GM12878 (cell line): ENCODE results near the gene ELOF1. TPM values are rescaled to one million over a fixed set of nuclear protein-coding genes. Genes with fewer than 3 reads are reported as not detected.

ENCODE experiments used
- DPF2 ChIP-seq: fragments of 450-650 bp; IDR thresholded peaks from 2 replicates; pipeline ENCODE4 v1.6.1; 2017; ENCODE audit warnings: mild to moderate bottlenecking
- EED ChIP-seq: sonication (generic); IDR thresholded peaks from 2 replicates; pipeline ENCODE4 v1.6.1; 2016; ENCODE audit warnings: antibody characterized with exemption, low read depth
- GATAD2B ChIP-seq: fragments of 450-650 bp; conservative IDR thresholded peaks from 2 replicates; pipeline ENCODE4 v1.6.1; 2017; ENCODE audit warnings: low read depth, mild to moderate bottlenecking, moderate library complexity
- JUNB ChIP-seq: IDR thresholded peaks from 2 replicates; pipeline ENCODE4 v1.6.1; 2016; ENCODE audit warnings: antibody characterized with exemption, mild to moderate bottlenecking
- KAT2A ChIP-seq: conservative IDR thresholded peaks from 2 replicates; pipeline ENCODE4 v1.6.1; 2011; ENCODE audit warnings: low read depth, low read length; ENCODE audit not compliant: control insufficient read depth
- MTA2 ChIP-seq: fragments of 450-650 bp; IDR thresholded peaks from 2 replicates; pipeline ENCODE4 v1.6.1; 2016; ENCODE audit warnings: low read depth, mild to moderate bottlenecking, moderate library complexity
- NFXL1 ChIP-seq: fragments of 450-650 bp; IDR thresholded peaks from 2 replicates; pipeline ENCODE4 v1.6.1; 2017; ENCODE audit warnings: antibody characterized with exemption, mild to moderate bottlenecking, borderline replicate concordance
- NFYB ChIP-seq: IDR thresholded peaks from 2 replicates; pipeline ENCODE4 v1.6.1; 2011; ENCODE audit warnings: low read depth, mild to moderate bottlenecking, low read length, improper control_type of control experiment, moderate library complexity; ENCODE audit not compliant: insufficient read depth
- RCOR1 ChIP-seq: conservative IDR thresholded peaks from 2 replicates; pipeline ENCODE4 v1.6.1; 2012; ENCODE audit warnings: low read depth, low read length, improper control_type of control experiment
- SREBF2 ChIP-seq: IDR thresholded peaks from 2 replicates; pipeline ENCODE4 v1.6.1; 2012; ENCODE audit warnings: mild to moderate bottlenecking, low read length
- SRF ChIP-seq, 2 experiments: IDR thresholded peaks; 2 replicates each; pipeline ENCODE4 v1.6.1; 2011; ENCODE audit warnings: low read depth in 2 of 2, low read length in 2 of 2, mild to moderate bottlenecking in 1 of 2, moderate library complexity in 1 of 2
- STAT3 ChIP-seq: IDR thresholded peaks from 2 replicates; pipeline ENCODE4 v1.6.1; 2011; ENCODE audit warnings: low read depth, low read length, improper control_type of control experiment
- TARDBP ChIP-seq: IDR thresholded peaks from 2 replicates; pipeline ENCODE4 v1.6.1; 2016; ENCODE audit warnings: borderline replicate concordance
- TCF3 ChIP-seq: IDR thresholded peaks from 2 replicates; pipeline ENCODE4 v1.6.1; 2012; ENCODE audit warnings: low read depth, mild to moderate bottlenecking, low read length, borderline replicate concordance; ENCODE audit not compliant: insufficient read depth
- ZNF217 ChIP-seq: fragments of 450-650 bp; IDR thresholded peaks from 2 replicates; pipeline ENCODE4 v1.6.1; 2017; ENCODE audit warnings: antibody characterized with exemption, mild to moderate bottlenecking
- ZNF384 ChIP-seq: IDR thresholded peaks from 2 replicates; pipeline ENCODE4 v1.6.1; 2012; ENCODE audit warnings: low read depth, mild to moderate bottlenecking, low read length, improper control_type of control experiment, borderline replicate concordance
- ZSCAN29 ChIP-seq: fragments of 450-650 bp; IDR thresholded peaks from 2 replicates; pipeline ENCODE4 v1.6.1; 2017; ENCODE audit warnings: mild to moderate bottlenecking, moderate library complexity
- ZZZ3 ChIP-seq: IDR thresholded peaks from 2 replicates; pipeline ENCODE4 v1.6.1; 2011; ENCODE audit warnings: low read depth; ENCODE audit not compliant: control insufficient read depth, insufficient read length
- polyA plus RNA-seq, 11 experiments: library from polyadenylated mRNA; depleted of rRNA in 4 of 11; unstranded in 6 of 11; stranded (reverse) in 5 of 11; fragments of >200 nt; fragmentation: Nextera tagmentation in 4 of 11; fragmentation: Illumina TruSeq in 1 of 11; extraction: Ambion mirVana in 4 of 11; extraction: Trizol in 1 of 11; gene quantifications; 1 replicate in 1 of 11; 2 replicates in 10 of 11; pipeline versions ENCODE4 v1.2.1 to v1.2.3, GENCODE V29; 2011 to 2016; ENCODE audit warnings: inconsistent platforms in 2 of 11, missing spikeins in 2 of 11, low read depth in 1 of 11
- total RNA-seq, 4 experiments: library from RNA; depleted of rRNA in 3 of 4; stranded (reverse); fragments of >200 nt in 3 of 4; fragmentation: Illumina TruSeq in 1 of 4; extraction: Trizol in 1 of 4; gene quantifications; 2 replicates each; pipeline versions ENCODE4 v1.2.1 to v1.2.3, GENCODE V29; 2013 to 2021
- TF ChIP-seq, protein P1 (sequence below): fragments of 450-650 bp; IDR thresholded peaks from 2 replicates; pipeline ENCODE4 v1.6.1; 2016; ENCODE audit warnings: mild to moderate bottlenecking
- TF ChIP-seq, protein P2 (sequence below): IDR thresholded peaks from 2 replicates; pipeline ENCODE4 v1.6.1; 2012; ENCODE audit warnings: low read length, inconsistent platforms
- TF ChIP-seq, protein P3 (sequence below): fragments of 450-650 bp; IDR thresholded peaks from 2 replicates; pipeline ENCODE4 v1.6.1; 2014; ENCODE audit warnings: mild to moderate bottlenecking
- TF ChIP-seq, protein P4 (sequence below): IDR thresholded peaks from 2 replicates; pipeline ENCODE4 v1.6.1; 2011; ENCODE audit warnings: mild to moderate bottlenecking, low read depth, low read length, moderate library complexity; ENCODE audit not compliant: insufficient replicate concordance
- TF ChIP-seq, protein P5 (sequence below), 3 experiments: IDR thresholded peaks in 2 of 3; conservative IDR thresholded peaks in 1 of 3; 2 replicates each; pipeline ENCODE4 v1.5.1; 2011; ENCODE audit warnings: low read depth in 3 of 3, low read length in 3 of 3, mild to moderate bottlenecking in 3 of 3, control low read depth in 2 of 3, moderate library complexity in 2 of 3, inconsistent platforms in 1 of 3, mixed read lengths in 1 of 3; ENCODE audit not compliant: control insufficient read depth in 2 of 3, insufficient read depth in 1 of 3; ENCODE audit errors: extremely low read depth in 1 of 3

ELOF1 gene
- total and polyA plus RNA-seq, 10 of the 15 experiments (the other 5 are each of a cell fraction or from before 2014, with no cell fraction given), result 11.7 to 124 (median 92.9) TPM

DNA sequence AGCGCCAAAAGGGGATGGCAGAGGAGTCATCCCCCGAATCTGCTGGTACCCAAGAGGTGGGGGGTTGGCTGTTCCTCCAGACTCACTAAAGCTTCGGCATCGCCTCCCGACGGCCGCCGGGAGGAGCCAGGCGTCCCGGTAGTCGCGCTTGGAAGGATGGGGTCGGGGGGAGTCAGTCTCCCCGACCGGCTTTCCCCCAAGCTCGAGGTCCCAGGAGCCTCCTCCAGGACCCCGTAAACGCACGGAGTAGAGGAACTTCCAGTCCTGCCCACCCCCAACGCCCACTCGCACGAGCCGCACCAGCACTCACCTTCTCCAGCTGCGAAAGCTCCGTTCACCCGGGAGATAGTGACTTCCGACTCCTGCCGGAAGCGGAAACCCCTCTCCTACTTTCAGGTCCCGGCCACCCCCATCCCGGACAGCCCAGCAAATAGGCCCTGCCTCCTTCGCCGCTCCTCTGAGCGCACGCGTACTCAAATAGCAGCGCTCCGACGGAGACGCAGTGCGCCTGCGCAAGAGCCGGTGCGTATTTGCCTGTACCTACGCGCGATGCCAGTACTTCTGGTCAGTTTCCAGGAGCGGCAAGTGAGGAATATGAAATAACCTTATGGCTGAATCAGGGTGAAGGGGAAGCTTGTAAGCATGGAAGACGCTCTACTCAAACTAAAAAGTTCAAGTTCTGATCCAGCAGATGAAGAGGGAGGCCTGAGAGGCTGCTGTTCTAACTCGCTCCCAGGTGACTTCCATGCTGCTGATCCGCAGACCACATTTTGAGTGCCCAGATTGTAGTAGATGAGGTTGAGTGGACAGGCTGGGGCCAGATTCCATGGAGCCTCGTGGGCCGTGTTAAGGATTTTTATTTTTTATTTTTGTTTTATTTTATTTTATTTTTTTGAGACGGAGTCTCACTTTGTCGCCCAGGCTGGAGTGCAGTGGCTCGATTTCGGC lies at the start of gene ELOF1 (continued):
- TF ChIP-seq STAT3 (no peak), ZNF217 (no peak), TCF3 (0 out of 2 replicates have a peak, but pooled peaks have one; percentile 56), TARDBP (no peak), RCOR1 (no peak), NFXL1 (no peak), GATAD2B (peak; percentile 71), ZSCAN29 (no peak), SREBF2 (peak; percentile 58; the same call in 1 of the 2 replicates), KAT2A (no peak), EED (0 out of 2 replicates have a peak, but pooled peaks have one; percentile 28), ZZZ3 (no peak), SRF (IDR thresholded peaks at IDR 0.05; ENCODE audit: low read depth in 2 of 2, low read length in 2 of 2) (0 out of 4 replicates have a peak, but pooled peaks of 1 of the 2 experiments have one; percentile 5), MTA2 (no peak), JUNB (no peak), DPF2 (peak; percentile 43; the same call in 1 of the 2 replicates), ZNF384 (no peak), NFYB (no peak)
- TF ChIP-seq, protein P1, sequence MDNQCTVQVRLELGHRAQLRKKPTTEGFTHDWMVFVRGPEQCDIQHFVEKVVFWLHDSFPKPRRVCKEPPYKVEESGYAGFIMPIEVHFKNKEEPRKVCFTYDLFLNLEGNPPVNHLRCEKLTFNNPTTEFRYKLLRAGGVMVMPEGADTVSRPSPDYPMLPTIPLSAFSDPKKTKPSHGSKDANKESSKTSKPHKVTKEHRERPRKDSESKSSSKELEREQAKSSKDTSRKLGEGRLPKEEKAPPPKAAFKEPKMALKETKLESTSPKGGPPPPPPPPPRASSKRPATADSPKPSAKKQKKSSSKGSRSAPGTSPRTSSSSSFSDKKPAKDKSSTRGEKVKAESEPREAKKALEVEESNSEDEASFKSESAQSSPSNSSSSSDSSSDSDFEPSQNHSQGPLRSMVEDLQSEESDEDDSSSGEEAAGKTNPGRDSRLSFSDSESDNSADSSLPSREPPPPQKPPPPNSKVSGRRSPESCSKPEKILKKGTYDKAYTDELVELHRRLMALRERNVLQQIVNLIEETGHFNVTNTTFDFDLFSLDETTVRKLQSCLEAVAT, result no peak; the same call in 1 of the 2 replicates
- TF ChIP-seq, protein P2, sequence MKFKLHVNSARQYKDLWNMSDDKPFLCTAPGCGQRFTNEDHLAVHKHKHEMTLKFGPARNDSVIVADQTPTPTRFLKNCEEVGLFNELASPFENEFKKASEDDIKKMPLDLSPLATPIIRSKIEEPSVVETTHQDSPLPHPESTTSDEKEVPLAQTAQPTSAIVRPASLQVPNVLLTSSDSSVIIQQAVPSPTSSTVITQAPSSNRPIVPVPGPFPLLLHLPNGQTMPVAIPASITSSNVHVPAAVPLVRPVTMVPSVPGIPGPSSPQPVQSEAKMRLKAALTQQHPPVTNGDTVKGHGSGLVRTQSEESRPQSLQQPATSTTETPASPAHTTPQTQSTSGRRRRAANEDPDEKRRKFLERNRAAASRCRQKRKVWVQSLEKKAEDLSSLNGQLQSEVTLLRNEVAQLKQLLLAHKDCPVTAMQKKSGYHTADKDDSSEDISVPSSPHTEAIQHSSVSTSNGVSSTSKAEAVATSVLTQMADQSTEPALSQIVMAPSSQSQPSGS, result no peak
- TF ChIP-seq, protein P3, sequence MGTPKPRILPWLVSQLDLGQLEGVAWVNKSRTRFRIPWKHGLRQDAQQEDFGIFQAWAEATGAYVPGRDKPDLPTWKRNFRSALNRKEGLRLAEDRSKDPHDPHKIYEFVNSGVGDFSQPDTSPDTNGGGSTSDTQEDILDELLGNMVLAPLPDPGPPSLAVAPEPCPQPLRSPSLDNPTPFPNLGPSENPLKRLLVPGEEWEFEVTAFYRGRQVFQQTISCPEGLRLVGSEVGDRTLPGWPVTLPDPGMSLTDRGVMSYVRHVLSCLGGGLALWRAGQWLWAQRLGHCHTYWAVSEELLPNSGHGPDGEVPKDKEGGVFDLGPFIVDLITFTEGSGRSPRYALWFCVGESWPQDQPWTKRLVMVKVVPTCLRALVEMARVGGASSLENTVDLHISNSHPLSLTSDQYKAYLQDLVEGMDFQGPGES, result no peak
- TF ChIP-seq, protein P4, sequence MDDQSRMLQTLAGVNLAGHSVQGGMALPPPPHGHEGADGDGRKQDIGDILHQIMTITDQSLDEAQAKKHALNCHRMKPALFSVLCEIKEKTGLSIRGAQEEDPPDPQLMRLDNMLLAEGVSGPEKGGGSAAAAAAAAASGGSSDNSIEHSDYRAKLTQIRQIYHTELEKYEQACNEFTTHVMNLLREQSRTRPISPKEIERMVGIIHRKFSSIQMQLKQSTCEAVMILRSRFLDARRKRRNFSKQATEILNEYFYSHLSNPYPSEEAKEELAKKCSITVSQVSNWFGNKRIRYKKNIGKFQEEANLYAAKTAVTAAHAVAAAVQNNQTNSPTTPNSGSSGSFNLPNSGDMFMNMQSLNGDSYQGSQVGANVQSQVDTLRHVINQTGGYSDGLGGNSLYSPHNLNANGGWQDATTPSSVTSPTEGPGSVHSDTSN, result peak; percentile 41
- TF ChIP-seq, protein P5, sequence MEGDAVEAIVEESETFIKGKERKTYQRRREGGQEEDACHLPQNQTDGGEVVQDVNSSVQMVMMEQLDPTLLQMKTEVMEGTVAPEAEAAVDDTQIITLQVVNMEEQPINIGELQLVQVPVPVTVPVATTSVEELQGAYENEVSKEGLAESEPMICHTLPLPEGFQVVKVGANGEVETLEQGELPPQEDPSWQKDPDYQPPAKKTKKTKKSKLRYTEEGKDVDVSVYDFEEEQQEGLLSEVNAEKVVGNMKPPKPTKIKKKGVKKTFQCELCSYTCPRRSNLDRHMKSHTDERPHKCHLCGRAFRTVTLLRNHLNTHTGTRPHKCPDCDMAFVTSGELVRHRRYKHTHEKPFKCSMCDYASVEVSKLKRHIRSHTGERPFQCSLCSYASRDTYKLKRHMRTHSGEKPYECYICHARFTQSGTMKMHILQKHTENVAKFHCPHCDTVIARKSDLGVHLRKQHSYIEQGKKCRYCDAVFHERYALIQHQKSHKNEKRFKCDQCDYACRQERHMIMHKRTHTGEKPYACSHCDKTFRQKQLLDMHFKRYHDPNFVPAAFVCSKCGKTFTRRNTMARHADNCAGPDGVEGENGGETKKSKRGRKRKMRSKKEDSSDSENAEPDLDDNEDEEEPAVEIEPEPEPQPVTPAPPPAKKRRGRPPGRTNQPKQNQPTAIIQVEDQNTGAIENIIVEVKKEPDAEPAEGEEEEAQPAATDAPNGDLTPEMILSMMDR (IDR thresholded peaks at IDR 0.05 in 2 of 3, conservative IDR thresholded peaks at IDR 0.05 in 1 of 3; ENCODE audit: control insufficient read depth in 2 of 3, extremely low read depth in 1 of 3, insufficient read depth in 1 of 3, low read depth in 3 of 3, low read length in 3 of 3), result peak in 1 of 3 experiments; percentile 12; a peak in 1 of 6 replicates
